ENCODE results near the gene ALDH1B1. TPM values are rescaled to one million over a fixed set of nuclear protein-coding genes. Genes with fewer than 3 reads are reported as not detected.

The ALDH1B1 gene
- total RNA-seq, 2 donors from 2014 or later, result 47.7 to 59.9 TPM

DNA sequence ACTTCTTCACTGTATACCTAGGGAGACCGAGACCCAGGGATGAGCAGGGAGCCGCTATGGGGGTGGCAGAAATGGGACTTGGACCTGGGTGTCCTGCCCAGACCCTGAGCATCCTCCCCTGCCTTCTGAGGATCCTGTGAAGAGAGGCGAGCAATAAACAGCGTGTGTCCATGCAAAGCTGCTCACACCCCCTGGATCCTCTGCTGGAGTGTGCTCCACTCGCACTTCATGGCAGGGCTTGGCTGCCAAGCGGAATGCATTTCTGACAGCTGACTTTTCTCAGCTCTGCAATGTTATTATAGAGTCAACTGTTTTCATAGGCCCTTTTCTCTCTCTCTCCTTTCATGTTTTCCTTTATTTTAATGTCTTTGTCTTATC, 31.0 kb upstream of the ALDH1B1 start:
- no peak overlapping the region for H3K4me3 Mint-ChIP-seq
- peaks cover 5% of the 10 kb centered on the region for H3K27me3 ChIP-seq (ENCODE audit: control insufficient read depth, insufficient read depth, low read length, poor library complexity, severe bottlenecking)
- H3K27me3 Mint-ChIP-seq (ENCODE audit: insufficient read depth), result peaks cover 32% of the 10 kb centered on the region
- H3K9me3 ChIP-seq (ENCODE audit: control insufficient read depth, low read length), result peaks cover 6% of the 10 kb centered on the region
- H3K4me1 Mint-ChIP-seq, result peaks cover 37% of the 10 kb centered on the region
- no peaks in the 10 kb centered on the region for H3K36me3 ChIP-seq (ENCODE audit: control insufficient read depth, insufficient read depth, low read length)
- TF ChIP-seq, protein P1, sequence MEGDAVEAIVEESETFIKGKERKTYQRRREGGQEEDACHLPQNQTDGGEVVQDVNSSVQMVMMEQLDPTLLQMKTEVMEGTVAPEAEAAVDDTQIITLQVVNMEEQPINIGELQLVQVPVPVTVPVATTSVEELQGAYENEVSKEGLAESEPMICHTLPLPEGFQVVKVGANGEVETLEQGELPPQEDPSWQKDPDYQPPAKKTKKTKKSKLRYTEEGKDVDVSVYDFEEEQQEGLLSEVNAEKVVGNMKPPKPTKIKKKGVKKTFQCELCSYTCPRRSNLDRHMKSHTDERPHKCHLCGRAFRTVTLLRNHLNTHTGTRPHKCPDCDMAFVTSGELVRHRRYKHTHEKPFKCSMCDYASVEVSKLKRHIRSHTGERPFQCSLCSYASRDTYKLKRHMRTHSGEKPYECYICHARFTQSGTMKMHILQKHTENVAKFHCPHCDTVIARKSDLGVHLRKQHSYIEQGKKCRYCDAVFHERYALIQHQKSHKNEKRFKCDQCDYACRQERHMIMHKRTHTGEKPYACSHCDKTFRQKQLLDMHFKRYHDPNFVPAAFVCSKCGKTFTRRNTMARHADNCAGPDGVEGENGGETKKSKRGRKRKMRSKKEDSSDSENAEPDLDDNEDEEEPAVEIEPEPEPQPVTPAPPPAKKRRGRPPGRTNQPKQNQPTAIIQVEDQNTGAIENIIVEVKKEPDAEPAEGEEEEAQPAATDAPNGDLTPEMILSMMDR (conservative IDR thresholded peaks at IDR 0.05), result no peak
- no peaks in the 10 kb centered on the region for H3K36me3 Mint-ChIP-seq (ENCODE audit: low read depth)
- H3K9me3 Mint-ChIP-seq, result peaks cover 8% of the 10 kb centered on the region
- no peak overlapping the region for H3K4me3 ChIP-seq (ENCODE audit: low read length)
- peak; percentile 62 for DNase-seq
- H3K9ac ChIP-seq (ENCODE audit: extremely low read depth, low read length, poor library complexity, severe bottlenecking), result no peak overlapping the region
- H3K27ac ChIP-seq (ENCODE audit: low read depth, low read length), result no peak overlapping the region
- WGBS, 2 experiments (ENCODE audit: insufficient coverage in 1 of 2, insufficient read length in 1 of 2), result 77 to 83% methylated on average over 4 to 6 of the region's 6 CpGs
- H3K4me1 ChIP-seq (ENCODE audit: control insufficient read depth, insufficient read depth, low read length), result peaks cover 21% of the 10 kb centered on the region
- no peak overlapping the region for H3K27ac Mint-ChIP-seq

DNA sequence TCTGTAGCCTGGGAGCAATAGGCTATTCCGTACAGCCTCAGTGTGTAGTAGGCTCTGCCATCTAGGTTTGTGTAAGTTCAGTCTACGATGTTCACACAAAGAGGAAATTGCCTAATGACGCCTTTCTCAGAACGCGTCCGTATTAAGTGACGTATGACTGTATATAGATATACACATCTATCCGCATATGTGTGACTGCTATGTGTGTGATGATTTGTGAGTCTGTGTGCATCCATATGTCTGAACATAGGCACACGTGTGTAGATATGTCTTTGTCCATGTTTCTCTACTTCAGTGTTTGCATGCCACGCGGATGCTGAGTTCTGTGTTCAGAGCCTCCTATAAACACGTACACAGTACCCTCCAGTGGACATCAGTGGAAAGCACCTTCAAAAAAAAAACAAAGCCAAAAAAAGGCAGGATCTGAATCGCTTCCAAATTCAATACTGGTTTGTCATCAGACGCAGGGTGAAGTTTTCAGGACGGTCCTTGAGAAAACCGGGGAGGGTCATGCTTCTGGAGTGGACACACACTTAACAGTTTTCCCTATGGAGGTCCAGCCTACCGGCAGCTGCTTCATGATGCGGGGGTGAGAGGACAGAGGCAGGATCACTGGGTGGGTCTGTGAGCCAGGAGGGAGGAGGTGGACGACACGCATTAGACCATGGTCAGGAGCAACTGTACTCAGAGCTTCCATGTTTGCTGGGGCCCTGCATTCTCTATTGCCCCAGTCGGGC, 29.5 kb upstream of the ALDH1B1 start:
- Histone ChIP-seq H3K9ac (ENCODE audit: extremely low read depth, low read length, poor library complexity, severe bottlenecking) (no peak overlapping the region), H3K9me3 (ENCODE audit: control insufficient read depth, low read length) (peaks cover 6% of the 10 kb centered on the region), H3K4me3 (ENCODE audit: low read length) (no peak overlapping the region), H3K36me3 (ENCODE audit: control insufficient read depth, insufficient read depth, low read length) (no peaks in the 10 kb centered on the region), H3K27me3 (ENCODE audit: control insufficient read depth, insufficient read depth, low read length, poor library complexity, severe bottlenecking) (peaks cover 5% of the 10 kb centered on the region), H3K4me1 (ENCODE audit: control insufficient read depth, insufficient read depth, low read length) (peaks cover 21% of the 10 kb centered on the region), H3K27ac (ENCODE audit: low read depth, low read length) (no peak overlapping the region)
- peak; percentile 60 for DNase-seq
- peaks cover 32% of the 10 kb centered on the region for H3K4me1 Mint-ChIP-seq
- WGBS, 2 experiments (ENCODE audit: insufficient coverage in 1 of 2, insufficient read length in 1 of 2), result 70 to 87% methylated on average over 12 to 21 of the region's 21 CpGs
- peaks cover 8% of the 10 kb centered on the region for H3K9me3 Mint-ChIP-seq
- no peaks in the 10 kb centered on the region for H3K36me3 Mint-ChIP-seq (ENCODE audit: low read depth)
- TF ChIP-seq, protein P1 (conservative IDR thresholded peaks at IDR 0.05), result peak; percentile 78
- H3K27me3 Mint-ChIP-seq (ENCODE audit: insufficient read depth), result peaks cover 32% of the 10 kb centered on the region
- no peak overlapping the region for H3K4me3 Mint-ChIP-seq
- no peak overlapping the region for H3K27ac Mint-ChIP-seq

DNA sequence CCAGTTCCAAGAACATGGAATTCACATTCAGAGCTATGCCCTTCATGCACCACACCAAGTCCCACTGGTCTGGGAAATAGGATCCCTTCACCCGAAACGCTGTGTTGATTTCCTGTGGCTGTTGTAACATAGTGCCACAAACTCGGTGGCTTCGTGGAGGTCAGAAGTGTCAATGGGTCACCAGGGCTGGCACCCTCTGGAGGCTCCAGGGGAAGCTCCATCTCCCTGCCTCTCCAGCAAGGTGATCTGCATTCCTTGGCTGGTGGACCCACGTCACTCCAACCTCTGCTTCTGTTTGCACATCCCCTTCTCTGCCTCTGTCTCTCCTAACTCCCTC, 28.9 kb upstream of the ALDH1B1 start:
- H3K27me3 ChIP-seq (ENCODE audit: control insufficient read depth, insufficient read depth, low read length, poor library complexity, severe bottlenecking), result peaks cover 5% of the 10 kb centered on the region

More for the DNA sequence above, 28.9 kb upstream of the ALDH1B1 start:
- peaks cover 32% of the 10 kb centered on the region for H3K4me1 Mint-ChIP-seq
- peaks cover 6% of the 10 kb centered on the region for H3K9me3 ChIP-seq (ENCODE audit: control insufficient read depth, low read length)
- no peaks in the 10 kb centered on the region for H3K36me3 Mint-ChIP-seq (ENCODE audit: low read depth)
- peaks cover 21% of the 10 kb centered on the region for H3K4me1 ChIP-seq (ENCODE audit: control insufficient read depth, insufficient read depth, low read length)
- no peak overlapping the region for H3K27ac ChIP-seq (ENCODE audit: low read depth, low read length)
- H3K27me3 Mint-ChIP-seq (ENCODE audit: insufficient read depth), result peaks cover 32% of the 10 kb centered on the region
- no peak overlapping the region for H3K4me3 Mint-ChIP-seq
- H3K36me3 ChIP-seq (ENCODE audit: control insufficient read depth, insufficient read depth, low read length), result no peaks in the 10 kb centered on the region
- H3K9ac ChIP-seq (ENCODE audit: extremely low read depth, low read length, poor library complexity, severe bottlenecking), result no peak overlapping the region
- no peak overlapping the region for H3K4me3 ChIP-seq (ENCODE audit: low read length)
- peak; percentile 42 for DNase-seq
- no peak overlapping the region for H3K27ac Mint-ChIP-seq
- TF ChIP-seq, protein P1 (conservative IDR thresholded peaks at IDR 0.05), result no peak
- WGBS, 2 experiments (ENCODE audit: insufficient coverage in 1 of 2, insufficient read length in 1 of 2), result 93 to 94% methylated on average over 4 to 5 of the region's 5 CpGs
- peaks cover 8% of the 10 kb centered on the region for H3K9me3 Mint-ChIP-seq
